ENCODE results near the gene GNRH2. TPM values are rescaled to one million over a fixed set of nuclear protein-coding genes. Genes with fewer than 3 reads are reported as not detected.
"Not testable (repeated sequence)": the region's sequence is repeated elsewhere in the genome, so short reads cannot be mapped to it uniquely, and the experiment has no call there.

GNRH2 gene
- total and polyA plus RNA-seq, 7 donors = 0.39 TPM; not detected in 6

DNA sequence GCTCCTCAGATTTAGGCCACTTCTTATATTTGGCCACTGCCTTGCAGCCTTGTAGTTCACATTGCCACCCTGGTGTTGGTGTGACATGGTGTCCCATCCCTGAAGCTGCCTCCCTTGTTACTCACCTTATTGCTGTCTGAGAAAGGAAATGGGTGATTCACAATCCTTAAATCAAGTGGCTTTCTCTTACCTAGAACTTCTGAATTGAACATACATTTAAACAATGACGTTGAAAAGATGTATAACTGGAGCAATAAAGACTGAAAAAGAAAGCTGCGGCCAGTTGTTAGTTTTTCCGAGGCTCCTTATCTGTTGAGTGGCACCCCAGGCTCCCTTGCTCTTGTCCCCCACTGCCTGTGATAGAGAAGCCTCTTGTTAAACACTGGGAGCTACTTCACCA is 28.8 kb upstream of the GNRH2 start:
- H3K4me3 ChIP-seq = no peak overlapping the region
- TF ChIP-seq, protein P1, sequence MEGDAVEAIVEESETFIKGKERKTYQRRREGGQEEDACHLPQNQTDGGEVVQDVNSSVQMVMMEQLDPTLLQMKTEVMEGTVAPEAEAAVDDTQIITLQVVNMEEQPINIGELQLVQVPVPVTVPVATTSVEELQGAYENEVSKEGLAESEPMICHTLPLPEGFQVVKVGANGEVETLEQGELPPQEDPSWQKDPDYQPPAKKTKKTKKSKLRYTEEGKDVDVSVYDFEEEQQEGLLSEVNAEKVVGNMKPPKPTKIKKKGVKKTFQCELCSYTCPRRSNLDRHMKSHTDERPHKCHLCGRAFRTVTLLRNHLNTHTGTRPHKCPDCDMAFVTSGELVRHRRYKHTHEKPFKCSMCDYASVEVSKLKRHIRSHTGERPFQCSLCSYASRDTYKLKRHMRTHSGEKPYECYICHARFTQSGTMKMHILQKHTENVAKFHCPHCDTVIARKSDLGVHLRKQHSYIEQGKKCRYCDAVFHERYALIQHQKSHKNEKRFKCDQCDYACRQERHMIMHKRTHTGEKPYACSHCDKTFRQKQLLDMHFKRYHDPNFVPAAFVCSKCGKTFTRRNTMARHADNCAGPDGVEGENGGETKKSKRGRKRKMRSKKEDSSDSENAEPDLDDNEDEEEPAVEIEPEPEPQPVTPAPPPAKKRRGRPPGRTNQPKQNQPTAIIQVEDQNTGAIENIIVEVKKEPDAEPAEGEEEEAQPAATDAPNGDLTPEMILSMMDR (IDR thresholded peaks at IDR 0.05) = no peak
- H3K9me3 ChIP-seq = no peaks in the 10 kb centered on the region
- no peak for ATAC-seq
- H3K36me3 ChIP-seq (ENCODE audit: insufficient read depth in 1 of 2, low read depth in 1 of 2) = peaks cover 6 to 71% of the 10 kb centered on the region in 2 donors
- intact Hi-C loops (cut with DNase I) = no loop called here
- 90 to 92% (median 90%) methylated on average over 3 of the region's 3 CpGs for WGBS, 3 donors
- H3K27me3 ChIP-seq (ENCODE audit: insufficient read depth in 3 of 3, low read length in 2 of 3) = no peaks in the 10 kb centered on the region
- no peaks in the 10 kb centered on the region for H3K4me1 ChIP-seq
- H3K27ac ChIP-seq = no peak overlapping the region
- DNase-seq = no peak

DNA sequence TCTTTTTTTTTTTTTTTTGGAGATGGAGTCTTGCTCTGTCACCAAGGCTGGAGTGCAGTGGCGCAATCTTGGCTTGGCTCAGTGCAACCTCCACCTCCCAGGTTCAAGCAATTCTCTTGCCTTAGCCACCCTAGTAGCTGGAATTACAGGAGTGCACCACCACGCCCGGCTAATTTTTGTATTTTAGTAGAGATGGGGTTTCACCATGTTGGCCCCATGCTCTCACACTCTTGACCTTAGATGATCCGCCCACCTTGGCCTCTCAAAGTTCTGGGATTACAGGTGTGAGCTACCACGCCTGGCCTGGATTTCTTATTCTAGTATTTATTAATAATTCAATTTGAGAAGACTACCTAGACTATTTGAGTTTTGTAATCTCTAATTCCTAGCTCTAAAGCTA is 28.1 kb upstream of the GNRH2 start:
- H3K27ac ChIP-seq; ATAC-seq; H3K9me3 ChIP-seq; DNase-seq; H3K4me3 ChIP-seq; intact Hi-C loops (cut with DNase I); H3K27me3 ChIP-seq (ENCODE audit: insufficient read depth in 3 of 3, low read length in 2 of 3); H3K4me1 ChIP-seq: not testable (repeated sequence)
- WGBS, 3 donors = 95 to 96% (median 96%) methylated on average over 5 of the region's 5 CpGs
- H3K36me3 ChIP-seq (ENCODE audit: insufficient read depth in 1 of 2, low read depth in 1 of 2) = peaks cover 6 to 65% of the 10 kb centered on the region in 2 donors

- Histone ChIP-seq H3K27me3 (ENCODE audit: insufficient read depth in 3 of 3, low read length in 2 of 3) (no peaks in the 10 kb centered on the region), H3K36me3 (ENCODE audit: insufficient read depth in 1 of 2, low read depth in 1 of 2) (peaks cover 6 to 74% of the 10 kb centered on the region in 2 donors), H3K4me1 (no peaks in the 10 kb centered on the region), H3K27ac (no peak overlapping the region), H3K4me3 (no peak overlapping the region), H3K9me3 (no peaks in the 10 kb centered on the region)
- intact Hi-C loops (cut with DNase I) = no loop called here
- TF ChIP-seq, protein P1 (IDR thresholded peaks at IDR 0.05) = no peak
- ATAC-seq = peak in 1 of 4 donors; percentile 10
- WGBS, 3 donors = 63 to 83% (median 67%) methylated on average over 4 of the region's 4 CpGs
- no peak for DNase-seq
These were observed 22.1 kb upstream of the GNRH2 start for GRCh38 chr20:3021327-3021726.

DNA sequence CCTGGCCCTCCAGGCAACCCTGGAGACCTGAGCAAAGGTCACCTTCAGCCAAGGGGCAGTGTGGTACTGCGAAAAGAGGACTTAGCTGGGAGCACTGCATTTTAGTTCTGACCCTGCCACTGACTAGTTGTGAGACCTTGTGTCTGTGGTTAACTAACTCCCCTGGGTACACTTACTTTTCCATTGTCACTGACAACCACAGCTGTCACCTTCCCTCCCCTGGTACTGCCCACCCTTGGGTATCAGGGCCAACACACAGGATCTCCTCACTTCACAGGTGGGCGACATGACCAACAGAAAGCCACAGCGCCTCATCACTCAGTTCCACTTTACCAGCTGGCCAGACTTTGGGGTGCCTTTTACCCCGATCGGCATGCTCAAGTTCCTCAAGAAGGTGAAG is 21.6 kb upstream of the GNRH2 start:
- 93 to 99% (median 98%) methylated on average over 5 of the region's 5 CpGs for WGBS, 3 donors

DNA sequence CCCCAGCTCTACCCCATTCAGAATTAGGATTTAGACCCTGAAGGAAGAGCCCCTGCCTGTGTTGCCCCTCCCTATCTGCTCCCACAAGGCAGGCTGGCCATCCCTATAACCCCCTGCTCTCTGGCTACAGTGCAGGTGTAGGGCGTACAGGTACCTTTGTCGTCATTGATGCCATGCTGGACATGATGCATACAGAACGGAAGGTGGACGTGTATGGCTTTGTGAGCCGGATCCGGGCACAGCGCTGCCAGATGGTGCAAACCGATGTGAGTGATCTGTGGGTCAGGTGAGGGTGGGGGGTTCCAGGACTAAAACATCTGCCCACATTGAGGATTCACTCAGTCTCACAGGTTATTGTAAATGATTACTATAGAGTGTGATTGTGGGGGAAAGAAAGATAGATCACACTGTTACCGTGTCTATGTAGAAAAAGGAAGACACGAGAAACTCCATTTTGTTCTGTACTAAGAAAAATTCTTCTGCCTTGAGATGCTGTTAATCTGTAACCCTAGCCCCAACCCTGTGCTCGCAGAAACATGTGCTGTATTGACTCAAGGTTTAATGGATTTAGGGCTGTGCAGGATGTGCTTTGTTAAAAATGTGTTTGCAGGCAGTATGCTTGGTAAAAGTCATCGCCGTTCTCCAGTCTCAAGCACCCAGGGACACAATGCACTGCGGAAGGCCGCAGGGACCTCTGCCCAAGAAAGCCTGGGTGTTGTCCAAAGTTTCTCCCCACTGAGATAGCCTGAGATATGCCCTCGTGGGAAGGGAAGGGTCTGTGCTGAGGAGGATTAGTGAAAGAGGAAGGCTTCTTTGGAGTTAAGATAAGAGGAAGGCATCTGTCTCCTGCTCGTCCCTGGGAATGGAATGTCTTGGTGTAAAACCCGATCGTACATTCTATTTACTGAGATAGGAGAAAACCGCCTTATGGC is 20.6 kb upstream of the GNRH2 start:
- H3K36me3 ChIP-seq (ENCODE audit: insufficient read depth in 1 of 2, low read depth in 1 of 2) = peaks cover 1 to 74% of the 10 kb centered on the region in 2 donors
- ATAC-seq; H3K27me3 ChIP-seq (ENCODE audit: insufficient read depth in 3 of 3, low read length in 2 of 3); H3K4me3 ChIP-seq; H3K9me3 ChIP-seq; H3K27ac ChIP-seq; DNase-seq; H3K4me1 ChIP-seq; intact Hi-C loops (cut with DNase I): not testable (repeated sequence)
- WGBS, 3 donors = 88 to 92% (median 90%) methylated on average over 20 of the region's 20 CpGs

More for the DNA sequence above, 21.6 kb upstream of the GNRH2 start:
- ATAC-seq (peak in 1 of 4 donors; percentile 30), DNase-seq (no peak)
- Histone ChIP-seq H3K4me1 (no peaks in the 10 kb centered on the region), H3K36me3 (ENCODE audit: insufficient read depth in 1 of 2, low read depth in 1 of 2) (peaks cover 6 to 74% of the 10 kb centered on the region in 2 donors), H3K27me3 (ENCODE audit: insufficient read depth in 3 of 3, low read length in 2 of 3) (no peaks in the 10 kb centered on the region), H3K27ac (no peak overlapping the region), H3K9me3 (no peaks in the 10 kb centered on the region), H3K4me3 (no peak overlapping the region)
- intact Hi-C loops (cut with DNase I) = no loop called here
- TF ChIP-seq, protein P1 (IDR thresholded peaks at IDR 0.05) = no peak

Measured in psoas muscle (tissue), 8 donors.